RWPE1 (cell line): ENCODE data around the gene DGKA.

ENCODE experiments used
- CTCF ChIA-PET: fragments of 350-600 bp; sonication (Branson Sonifier 250); formaldehyde crosslinking; extraction: SDS; loops from one replicate; lab custom pipeline; 2021; lab: Yijun Ruan, JAX
- POLR2A ChIA-PET: fragments of 400-600 bp; formaldehyde crosslinking; extraction: SDS; loops from one replicate; lab custom pipeline; 2020; ENCODE audit warnings: antibody characterized with exemption; ENCODE audit not compliant: low non-redundant PET; lab: Yijun Ruan, JAX
- DNase-seq: peaks from one replicate; pipeline ENCODE4 v3.0.0; 2012; ENCODE audit warnings: low spot score
- H3K27ac ChIP-seq: fragments of 450-650 bp; 2 replicates; pipeline ENCODE4 v1.5.1; 2017
- CTCF ChIP-seq: fragments of 450-650 bp; conservative IDR thresholded peaks from 2 replicates; pipeline ENCODE4 v1.5.1; 2017; ENCODE audit warnings: low read depth, mild to moderate bottlenecking

DGKA gene

GRCh38 chr12:55930771-55931316, at the start of gene DGKA:
TSS of gene DGKA (plus strand) at chr12:55931162. CDS start at chr12:55936504, 5,342 bp downstream.
- POLR2A ChIA-PET = no interaction called here
- peak; percentile 78 for TF ChIP-seq CTCF
- peak within 1 kb of the TSS; percentile 99 for H3K27ac ChIP-seq
- CTCF ChIA-PET = interaction anchor here (0.5 to 1.5 kb wide), 7 partner anchors 9 to 248 kb away, joined by 3 to 6 read pairs (median 3); no protein-coding TSS in a partner anchor
- peak; percentile 77 for DNase-seq

GRCh38 chr12:55885113-55885512, 45.8 kb upstream of the DGKA start:
- DNase-seq = no peak
- ChIA-PET POLR2A (interaction anchor here (0.6 kb wide), 2 partner anchors 48 to 147 kb away, joined by 3 to 5 read pairs; no protein-coding TSS in a partner anchor), CTCF (interaction anchor here (0.9 to 1.0 kb wide), 2 partner anchors 24 to 39 kb away, joined by 3 to 4 read pairs; no protein-coding TSS in a partner anchor)
- no peak for TF ChIP-seq CTCF
- no peak overlapping the region for H3K27ac ChIP-seq

DNA sequence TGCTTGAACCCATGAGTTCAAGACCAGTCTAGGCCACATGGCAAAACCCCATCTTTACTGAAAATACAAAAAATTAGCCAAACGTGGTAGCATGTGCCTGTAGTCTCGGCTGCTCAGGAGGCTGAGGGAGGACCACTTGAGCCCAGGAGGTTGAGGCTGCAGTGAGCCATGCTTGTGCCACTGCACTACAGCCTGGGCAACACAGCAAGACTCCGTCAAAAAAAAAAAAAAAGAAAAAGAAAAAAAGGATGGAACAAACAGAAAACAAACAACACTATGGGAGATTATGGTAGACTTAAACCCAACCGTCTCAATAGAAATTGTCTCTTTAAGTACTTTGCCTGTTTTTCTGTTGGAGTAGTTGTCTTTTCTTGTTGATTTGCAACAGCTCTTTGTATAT, 39.7 kb upstream of the DGKA start:
- ChIA-PET CTCF (no interaction called here), POLR2A (no interaction called here)
- no peak for TF ChIP-seq CTCF
- DNase-seq = no peak
- no peak overlapping the region for H3K27ac ChIP-seq

- no peak overlapping the region for H3K27ac ChIP-seq
- no peak for TF ChIP-seq CTCF
- POLR2A ChIA-PET = no interaction called here
- CTCF ChIA-PET = interaction anchor here (0.6 kb wide), 1 partner anchor 51 kb away, joined by 6 read pairs; no protein-coding TSS in a partner anchor
- no peak for DNase-seq
Measured at GRCh38 chr12:55893723-55894122, 37.2 kb upstream of the DGKA start.

- TF ChIP-seq CTCF = no peak
- no peak overlapping the region for H3K27ac ChIP-seq
- no peak for DNase-seq
- POLR2A ChIA-PET = interaction anchor here (0.6 kb wide), 1 partner anchor 9 kb away, joined by 4 read pairs; no protein-coding TSS in a partner anchor
- CTCF ChIA-PET = interaction anchor here (0.6 kb wide), 2 partner anchors 1684 to 1933 kb away, joined by 3 to 6 read pairs; no protein-coding TSS in a partner anchor
Measured at GRCh38 chr12:55899082-55899481, 31.9 kb upstream of the DGKA start.

DNA sequence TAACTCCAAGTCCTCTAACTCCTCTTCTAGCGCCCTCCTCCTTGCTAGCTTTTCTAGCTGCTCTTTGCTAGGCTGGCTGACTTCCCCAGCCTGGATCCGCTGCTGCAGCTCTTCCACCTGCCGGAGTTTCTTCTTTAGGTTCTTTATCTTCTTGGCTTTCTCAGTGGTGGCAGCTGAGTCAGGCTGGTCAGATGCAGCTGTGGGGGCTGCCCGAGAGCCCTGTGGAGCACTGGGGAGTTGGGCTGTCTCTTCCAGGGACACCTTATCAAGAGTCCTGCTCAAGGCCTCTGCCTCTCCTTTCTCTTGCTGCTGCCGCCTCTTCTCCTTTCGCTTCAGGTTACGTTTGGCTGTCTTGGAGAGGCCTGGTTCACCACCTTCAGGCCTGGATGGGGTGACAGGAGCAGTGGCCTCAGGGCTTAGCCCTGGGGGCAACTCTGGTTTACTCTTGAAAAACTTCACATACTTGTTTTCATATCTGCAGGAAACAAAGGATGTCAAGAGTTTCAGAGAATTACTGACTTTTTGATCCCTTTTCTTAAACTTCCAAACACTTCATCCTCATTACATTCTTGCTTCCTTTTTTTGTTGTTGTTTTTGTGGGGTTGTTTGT, 29.0 kb upstream of the DGKA start:
- TF ChIP-seq CTCF = no peak
- ChIA-PET CTCF (no interaction called here), POLR2A (no interaction called here)
- peak overlapping the region; percentile 57 for H3K27ac ChIP-seq
- no peak for DNase-seq
